Caco-2 (cell line): Measurements from ENCODE around the gene GABRR1. TPM values are rescaled to one million over a fixed set of nuclear protein-coding genes. Genes with fewer than 3 reads are reported as not detected.

Experiments used
- BruUV-seq: library from RNA; stranded (reverse); fragments of 400-500 nt; replicated peaks from 2 replicates; lab custom pipeline; 2021; lab: Mats Ljungman, UMichigan
- CTCF ChIA-PET: fragments of 300-600 bp; sonication (Branson Sonifier 250); formaldehyde crosslinking; loops from one replicate; lab custom pipeline; 2022; ENCODE audit warnings: antibody characterized with exemption; lab: Charles Lee
- POLR2A ChIA-PET: fragments of 300-600 bp; sonication (Branson Sonifier 250); formaldehyde crosslinking; loops from one replicate; lab custom pipeline; 2022; ENCODE audit warnings: antibody characterized with exemption; lab: Charles Lee
- DNase-seq, 2 experiments: peaks; one replicate each; pipeline versions ENCODE4 v3.0.0 to v3.0.0-alpha.2; 2020 to 2022
- H3K27me3 ChIP-seq: replicated peaks from 2 replicates; pipeline ENCODE4 v1.6.0; 2011; ENCODE audit warnings: low read length; ENCODE audit not compliant: control insufficient read depth, insufficient read depth
- H3K36me3 ChIP-seq: 2 replicates; pipeline ENCODE4 v1.5.1; 2011; ENCODE audit warnings: low read length; ENCODE audit not compliant: control insufficient read depth, insufficient read depth
- H3K4me1 ChIP-seq: fragments of 250-450 bp; sonication (Bioruptor Pico); 2 replicates; pipeline ENCODE4 v1.5.1; 2020; ENCODE audit warnings: mild to moderate bottlenecking
- H3K4me3 ChIP-seq: 2 replicates; pipeline ENCODE4 v1.5.1; 2011; ENCODE audit warnings: low read depth, mild to moderate bottlenecking, control low read depth, low read length
- H3K9me3 ChIP-seq: fragments of 250-450 bp; sonication (Bioruptor Pico); 2 replicates; pipeline ENCODE4 v1.5.1; 2020; ENCODE audit warnings: mild to moderate bottlenecking, moderate library complexity
- H3K27ac Mint-ChIP-seq: one replicate; pipeline ENCODE4 v1.8.0; 2022; ENCODE audit warnings: mixed read lengths; ENCODE audit not compliant: unreplicated experiment
- H3K27me3 Mint-ChIP-seq: one replicate; pipeline ENCODE4 v1.8.0; 2022; ENCODE audit warnings: mixed read lengths; ENCODE audit not compliant: insufficient read depth, unreplicated experiment
- H3K36me3 Mint-ChIP-seq: one replicate; pipeline ENCODE4 v1.8.0; 2022; ENCODE audit warnings: mild to moderate bottlenecking, mixed read lengths; ENCODE audit not compliant: insufficient read depth, unreplicated experiment
- H3K4me1 Mint-ChIP-seq: one replicate; pipeline ENCODE4 v1.8.0; 2022; ENCODE audit warnings: low read depth, mixed read lengths; ENCODE audit not compliant: unreplicated experiment
- H3K4me3 Mint-ChIP-seq: one replicate; pipeline ENCODE4 v1.8.0; 2022; ENCODE audit warnings: mild to moderate bottlenecking, moderate library complexity, mixed read lengths; ENCODE audit not compliant: unreplicated experiment
- H3K9me3 Mint-ChIP-seq: one replicate; pipeline ENCODE4 v1.8.0; 2022; ENCODE audit warnings: mixed read lengths; ENCODE audit not compliant: unreplicated experiment
- CTCF ChIP-seq, 2 experiments: fragments of 200-600 bp in 1 of 2; IDR thresholded peaks; 1 replicate in 1 of 2; 2 replicates in 1 of 2; pipeline versions ENCODE4 v1.5.1 to v1.8.0; 2011 to 2022; ENCODE audit warnings: antibody characterized with exemption in 1 of 2, control low read depth in 1 of 2, inconsistent platforms in 1 of 2, low read depth in 1 of 2, low read length in 1 of 2, mild to moderate bottlenecking in 1 of 2, moderate library complexity in 1 of 2; ENCODE audit not compliant: insufficient read depth in 1 of 2, severe bottlenecking in 1 of 2, unreplicated experiment in 1 of 2
- intact Hi-C: fragments of 100-400 bp; cut with micrococcal nuclease; formaldehyde crosslinking; loops from one replicate; pipeline ENCODE4 v1.10.0; 2022; ENCODE audit not compliant: unreplicated experiment
- total RNA-seq: library from RNA; stranded (reverse); gene quantifications from 2 replicates; pipeline ENCODE4 v1.2.3, GENCODE V29; 2022

Gene GABRR1
- total RNA-seq, 1 experiment from 2014 or later = 0.43 TPM

DNA sequence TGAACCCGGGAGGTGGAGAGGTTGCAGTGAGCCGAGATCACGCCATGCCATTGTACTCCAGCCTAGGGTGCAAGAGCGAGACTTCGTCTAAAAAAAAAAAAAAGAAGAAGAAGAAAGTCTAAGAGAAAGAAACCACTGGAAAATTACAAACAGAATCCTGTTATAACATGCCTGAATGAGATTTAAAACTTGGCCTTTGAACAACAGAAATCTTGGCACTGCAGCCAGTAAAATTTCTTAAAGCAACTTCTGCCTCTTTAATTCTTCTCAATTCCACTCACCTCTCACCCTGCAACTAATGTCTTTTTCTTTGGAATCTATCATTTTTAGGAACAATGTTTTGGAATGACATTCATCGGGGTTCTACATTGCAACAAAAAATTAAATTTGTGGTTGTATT, 45.0 kb downstream of the GABRR1 start:
- no peak for DNase-seq
- Mint-ChIP-seq H3K27ac (no peak overlapping the region), H3K4me3 (no peak overlapping the region), H3K9me3 (no peaks in the 10 kb centered on the region), H3K4me1 (no peaks in the 10 kb centered on the region), H3K36me3 (no peaks in the 10 kb centered on the region), H3K27me3 (no peaks in the 10 kb centered on the region)
- CTCF ChIA-PET = interaction anchor here (0.8 kb wide), 1 partner anchor 71 kb away, joined by 3 read pairs; no protein-coding TSS in a partner anchor
- intact Hi-C loops = no loop called here
- POLR2A ChIA-PET = no interaction called here
- Histone ChIP-seq H3K36me3 (no peaks in the 10 kb centered on the region), H3K27me3 (no peaks in the 10 kb centered on the region), H3K4me1 (no peaks in the 10 kb centered on the region), H3K9me3 (no peaks in the 10 kb centered on the region), H3K4me3 (no peak overlapping the region)
- no peak for TF ChIP-seq CTCF (IDR thresholded peaks at IDR 0.05; ENCODE audit: insufficient read depth in 1 of 2, low read depth in 1 of 2, low read length in 1 of 2, severe bottlenecking in 1 of 2, unreplicated experiment in 1 of 2)
- BruUV-seq = no TSS peak

DNA sequence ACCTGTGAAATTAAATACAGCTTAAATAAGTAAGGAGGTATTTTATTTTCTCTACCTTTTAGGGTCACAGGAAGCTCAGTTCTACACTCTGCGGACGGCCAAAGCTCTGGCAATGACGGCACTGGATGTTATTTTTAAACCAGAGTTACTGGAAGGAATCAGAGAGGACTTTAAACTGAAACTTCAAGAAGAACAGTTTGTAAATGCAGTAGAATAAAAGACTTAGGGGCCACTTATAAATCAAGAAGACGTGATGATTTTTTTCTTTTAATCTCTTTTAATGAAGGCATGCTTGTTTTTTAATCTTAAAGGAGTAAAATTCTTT, 55.1 kb downstream of the GABRR1 start:
- peaks cover 29% of the 10 kb centered on the region for H3K36me3 Mint-ChIP-seq
- CTCF ChIA-PET = no interaction called here
- POLR2A ChIA-PET = no interaction called here
- Histone ChIP-seq H3K4me1 (no peaks in the 10 kb centered on the region), H3K9me3 (no peaks in the 10 kb centered on the region), H3K27me3 (no peaks in the 10 kb centered on the region), H3K4me3 (no peak overlapping the region), H3K36me3 (no peaks in the 10 kb centered on the region; the same call in 1 of the 2 replicates)
- H3K4me1 Mint-ChIP-seq = no peaks in the 10 kb centered on the region
- H3K27me3 Mint-ChIP-seq = no peaks in the 10 kb centered on the region
- no peaks in the 10 kb centered on the region for H3K9me3 Mint-ChIP-seq
- TF ChIP-seq CTCF (IDR thresholded peaks at IDR 0.05; ENCODE audit: insufficient read depth in 1 of 2, low read depth in 1 of 2, low read length in 1 of 2, severe bottlenecking in 1 of 2, unreplicated experiment in 1 of 2) = no peak
- H3K27ac Mint-ChIP-seq = no peak overlapping the region
- intact Hi-C loops = no loop called here
- no peak for DNase-seq
- H3K4me3 Mint-ChIP-seq = no peak overlapping the region
- no TSS peak for BruUV-seq

GRCh38 chr6:89161326-89162046, 55.7 kb downstream of the GABRR1 start:
- TF ChIP-seq CTCF (IDR thresholded peaks at IDR 0.05; ENCODE audit: insufficient read depth in 1 of 2, low read depth in 1 of 2, low read length in 1 of 2, severe bottlenecking in 1 of 2, unreplicated experiment in 1 of 2) = no peak
- no peak overlapping the region for H3K4me3 Mint-ChIP-seq
- no peaks in the 10 kb centered on the region for H3K4me1 Mint-ChIP-seq
- no peaks in the 10 kb centered on the region for H3K9me3 Mint-ChIP-seq
- H3K27me3 Mint-ChIP-seq = no peaks in the 10 kb centered on the region
- CTCF ChIA-PET = no interaction called here
- POLR2A ChIA-PET = no interaction called here
- Histone ChIP-seq H3K4me1 (no peaks in the 10 kb centered on the region), H3K9me3 (no peaks in the 10 kb centered on the region), H3K36me3 (no peaks in the 10 kb centered on the region; the same call in 1 of the 2 replicates), H3K27me3 (no peaks in the 10 kb centered on the region), H3K4me3 (no peak overlapping the region)
- intact Hi-C loops = loop anchor here (1.0 kb wide), 1 partner anchor 81 kb away; no protein-coding TSS in a partner anchor
- BruUV-seq = no TSS peak
- DNase-seq = peak in 1 of 2 experiments; percentile 8
- no peak overlapping the region for H3K27ac Mint-ChIP-seq
- peaks cover 29% of the 10 kb centered on the region for H3K36me3 Mint-ChIP-seq
